Naive thymus-derived CD4-positive, alpha-beta T cell (primary cell): ENCODE data around the gene MGRN1. TPM values are rescaled to one million over a fixed set of nuclear protein-coding genes. Genes with fewer than 3 reads are reported as not detected.

ENCODE experiments used
- ATAC-seq: fragments of 150-1000 bp; cut with Tn5 transposase; 2 replicates; pipeline ENCODE4 v1.10.0; 2021; ENCODE audit warnings: mild to moderate bottlenecking, moderate library complexity
- CTCF ChIA-PET: fragments of 350-600 bp; sonication (Branson Sonifier 250); formaldehyde crosslinking; loops from one replicate; lab custom pipeline; 2021; ENCODE audit warnings: antibody characterized with exemption; lab: Charles Lee
- POLR2A ChIA-PET: fragments of 350-600 bp; sonication (Branson Sonifier 250); formaldehyde crosslinking; loops from one replicate; lab custom pipeline; 2021; ENCODE audit warnings: antibody characterized with exemption, inconsistent platforms; lab: Charles Lee
- DNase-seq, 9 donors: peaks; one replicate each; pipeline versions ENCODE4 v3.0.0 to v3.0.0-alpha.2; 2020 to 2022; ENCODE audit warnings: mixed read lengths in 1 of 9
- H3K27ac ChIP-seq: one replicate; pipeline ENCODE4 v1.7.0; 2013; ENCODE audit warnings: mild to moderate bottlenecking, low read depth, low read length, moderate library complexity
- H3K27me3 ChIP-seq, 2 donors: one replicate each; pipeline ENCODE4 v1.7.0; 2013; ENCODE audit warnings: low read length in 2 of 2, mild to moderate bottlenecking in 2 of 2, moderate library complexity in 2 of 2; ENCODE audit not compliant: control insufficient read depth in 2 of 2, insufficient read depth in 2 of 2
- H3K36me3 ChIP-seq, 3 experiments: 1 replicate in 2 of 3; 2 replicates in 1 of 3; pipeline ENCODE4 v1.7.0; 2013; ENCODE audit warnings: low read length in 3 of 3, mild to moderate bottlenecking in 3 of 3, moderate library complexity in 1 of 3; ENCODE audit not compliant: insufficient read depth in 3 of 3, control insufficient read depth in 2 of 3
- H3K4me1 ChIP-seq, 2 donors: one replicate each; pipeline ENCODE4 v1.7.0; 2013; ENCODE audit warnings: low read length in 2 of 2, mild to moderate bottlenecking in 2 of 2, moderate library complexity in 1 of 2; ENCODE audit not compliant: control insufficient read depth in 2 of 2, insufficient read depth in 2 of 2
- H3K4me3 ChIP-seq: 2 replicates; pipeline ENCODE4 v1.7.0; 2013; ENCODE audit warnings: mild to moderate bottlenecking, low read length
- H3K9me3 ChIP-seq, 3 experiments: 1 replicate in 2 of 3; 2 replicates in 1 of 3; pipeline ENCODE4 v1.7.0; 2013; ENCODE audit warnings: low read length in 3 of 3; ENCODE audit not compliant: control insufficient read depth in 2 of 3
- H3K27ac Mint-ChIP-seq, 9 donors: one replicate each; pipeline ENCODE4 v1.8.0; 2020 to 2022; ENCODE audit warnings: mixed read lengths in 9 of 9, mild to moderate bottlenecking in 8 of 9, moderate library complexity in 5 of 9, inconsistent platforms in 2 of 9
- H3K27me3 Mint-ChIP-seq, 5 donors: one replicate each; pipeline ENCODE4 v1.8.0; 2021 to 2022; ENCODE audit warnings: mixed read lengths in 5 of 5, mild to moderate bottlenecking in 1 of 5
- H3K36me3 Mint-ChIP-seq, 5 donors: one replicate each; pipeline ENCODE4 v1.8.0; 2020 to 2022; ENCODE audit warnings: mixed read lengths in 5 of 5, mild to moderate bottlenecking in 3 of 5, inconsistent platforms in 1 of 5
- H3K4me1 Mint-ChIP-seq, 7 donors: one replicate each; pipeline ENCODE4 v1.8.0; 2020 to 2022; ENCODE audit warnings: mixed read lengths in 7 of 7, mild to moderate bottlenecking in 3 of 7, inconsistent platforms in 1 of 7
- H3K4me3 Mint-ChIP-seq, 10 donors: one replicate each; pipeline ENCODE4 v1.8.0; 2020 to 2022; ENCODE audit warnings: mild to moderate bottlenecking in 10 of 10, mixed read lengths in 10 of 10, moderate library complexity in 6 of 10, inconsistent platforms in 2 of 10
- H3K9me3 Mint-ChIP-seq, 11 donors: one replicate each; pipeline ENCODE4 v1.8.0; 2020 to 2022; ENCODE audit warnings: mixed read lengths in 11 of 11, mild to moderate bottlenecking in 4 of 11, inconsistent platforms in 1 of 11, moderate library complexity in 1 of 11
- intact Hi-C, 2 donors: fragments of 100-400 bp; cut with micrococcal nuclease; formaldehyde crosslinking; loops; one replicate each; pipeline ENCODE4 v1.15.1; 2023
- polyA plus RNA-seq, 2 donors: library from polyadenylated mRNA; unstranded; fragments of 300-500 nt; fragmentation: Illumina TruSeq; gene quantifications; one replicate each; pipeline ENCODE4 v1.2.3, GENCODE V29; 2021
- total RNA-seq, 6 experiments: library from RNA in 5 of 6; stranded (reverse) in 5 of 6; gene quantifications; 1 replicate in 5 of 6; 2 replicates in 1 of 6; pipeline ENCODE4 v1.2.3 and lab custom pipeline; 2021 to 2026

Gene MGRN1
- total and polyA plus RNA-seq, 7 experiments from 2014 or later = 4.9 to 103 (median 71.1) TPM

- no peak overlapping the region for H3K4me3 Mint-ChIP-seq
- H3K36me3 ChIP-seq = peaks cover 0 to 30% (median 0%) of the 10 kb centered on the region in 3 experiments
- ChIA-PET POLR2A (no interaction called here), CTCF (no interaction called here)
- no peaks in the 10 kb centered on the region for H3K9me3 Mint-ChIP-seq
- intact Hi-C loops = loop anchor here in 1 of 2 donors (10.0 kb wide), 1 partner anchor 485 kb away; the partner anchor contains the start of gene EEF2KMT
- ATAC-seq (no peak), DNase-seq (peak in 1 of 9 donors; percentile 6)
- H3K4me3 ChIP-seq = no peak overlapping the region
- H3K4me1 ChIP-seq = peaks cover 10 to 11% of the 10 kb centered on the region in 2 donors
- H3K27me3 ChIP-seq = no peaks in the 10 kb centered on the region
- H3K27me3 Mint-ChIP-seq = no peaks in the 10 kb centered on the region
- H3K27ac ChIP-seq = no peak overlapping the region
- no peak overlapping the region for H3K27ac Mint-ChIP-seq
- H3K4me1 Mint-ChIP-seq = peaks cover 0 to 17% (median 10%) of the 10 kb centered on the region in 7 donors
- H3K36me3 Mint-ChIP-seq = no peaks in the 10 kb centered on the region
- no peaks in the 10 kb centered on the region for H3K9me3 ChIP-seq
Measured at GRCh38 chr16:4609200-4610010, 15.2 kb upstream of the MGRN1 start.

- CTCF ChIA-PET = no interaction called here
- H3K27me3 Mint-ChIP-seq = no peaks in the 10 kb centered on the region
- POLR2A ChIA-PET = interaction anchor here (1.0 kb wide), 1 partner anchor 14 kb away, joined by 3 read pairs; the partner anchor contains the start of gene MGRN1
- H3K36me3 Mint-ChIP-seq = peaks cover 0 to 1% (median 0%) of the 10 kb centered on the region in 5 donors
- H3K4me1 Mint-ChIP-seq = peaks cover 0 to 17% (median 10%) of the 10 kb centered on the region in 7 donors
- Histone ChIP-seq H3K9me3 (no peaks in the 10 kb centered on the region), H3K36me3 (peaks cover 0 to 34% (median 0%) of the 10 kb centered on the region in 3 experiments), H3K27ac (no peak overlapping the region), H3K4me1 (peaks cover 15 to 16% of the 10 kb centered on the region in 2 donors), H3K27me3 (no peaks in the 10 kb centered on the region), H3K4me3 (no peak overlapping the region)
- intact Hi-C loops = loop anchor here in 1 of 2 donors (10.0 kb wide), 1 partner anchor 484 kb away; the partner anchor contains the start of gene EEF2KMT
- H3K4me3 Mint-ChIP-seq = no peak overlapping the region
- DNase-seq (peak in 1 of 9 donors; percentile 1), ATAC-seq (no peak)
- peak overlapping the region in 1 of 9 donors; percentile 12 for H3K27ac Mint-ChIP-seq
- no peaks in the 10 kb centered on the region for H3K9me3 Mint-ChIP-seq
Measured at GRCh38 chr16:4610011-4611005, 14.3 kb upstream of the MGRN1 start.

- H3K27ac Mint-ChIP-seq = peak overlapping the region in 1 of 9 donors; percentile 19
- DNase-seq (peak in 1 of 9 donors; percentile 4), ATAC-seq (no peak)
- H3K4me1 Mint-ChIP-seq = peaks cover 10 to 29% (median 15%) of the 10 kb centered on the region in 7 donors
- Histone ChIP-seq H3K4me3 (no peak overlapping the region), H3K27me3 (no peaks in the 10 kb centered on the region), H3K36me3 (peaks cover 0 to 34% (median 0%) of the 10 kb centered on the region in 3 experiments), H3K9me3 (no peaks in the 10 kb centered on the region), H3K27ac (no peak overlapping the region), H3K4me1 (peaks cover 22 to 23% of the 10 kb centered on the region in 2 donors)
- peak overlapping the region in 1 of 10 donors; percentile 16 for H3K4me3 Mint-ChIP-seq
- no peaks in the 10 kb centered on the region for H3K9me3 Mint-ChIP-seq
- ChIA-PET CTCF (no interaction called here), POLR2A (interaction anchor here (0.7 to 1.0 kb wide), 2 partner anchors 13 to 459 kb away, joined by 3 to 4 read pairs; partner anchors contain the start of gene MGRN1)
- no peaks in the 10 kb centered on the region for H3K27me3 Mint-ChIP-seq
- peaks cover 0 to 2% (median 0%) of the 10 kb centered on the region in 5 donors for H3K36me3 Mint-ChIP-seq
- intact Hi-C loops = loop anchor here in 1 of 2 donors (10.0 kb wide), 1 partner anchor 483 kb away; the partner anchor contains the start of gene EEF2KMT
Measured at GRCh38 chr16:4611337-4612021, 13.1 kb upstream of the MGRN1 start.

GRCh38 chr16:4612474-4612931, 12.1 kb upstream of the MGRN1 start:
- intact Hi-C loops = loop anchor here in 1 of 2 donors (10.0 kb wide), 1 partner anchor 482 kb away; the partner anchor contains the start of gene EEF2KMT
- peak overlapping the region in 3 of 9 donors; percentile 36 to 67 (median 48) for H3K27ac Mint-ChIP-seq
- peaks cover 0 to 3% (median 0%) of the 10 kb centered on the region in 5 donors for H3K36me3 Mint-ChIP-seq
- H3K9me3 ChIP-seq = no peaks in the 10 kb centered on the region
- H3K27me3 Mint-ChIP-seq = no peaks in the 10 kb centered on the region
- POLR2A ChIA-PET = interaction anchor here (0.7 to 0.9 kb wide), 2 partner anchors 12 to 458 kb away, joined by 3 to 4 read pairs; partner anchors contain the start of gene MGRN1
- CTCF ChIA-PET = no interaction called here
- peaks cover 28% of the 10 kb centered on the region in 2 donors for H3K4me1 ChIP-seq
- H3K4me3 ChIP-seq = no peak overlapping the region
- H3K36me3 ChIP-seq = peaks cover 0 to 34% (median 0%) of the 10 kb centered on the region in 3 experiments
- H3K4me3 Mint-ChIP-seq = peak overlapping the region in 3 of 10 donors; percentile 65 to 83 (median 80)
- no peak overlapping the region for H3K27ac ChIP-seq
- ATAC-seq (no peak), DNase-seq (no peak)
- no peaks in the 10 kb centered on the region for H3K9me3 Mint-ChIP-seq
- H3K27me3 ChIP-seq = no peaks in the 10 kb centered on the region
- H3K4me1 Mint-ChIP-seq = peaks cover 10 to 32% (median 21%) of the 10 kb centered on the region in 7 donors

- Histone ChIP-seq H3K27me3 (no peaks in the 10 kb centered on the region), H3K36me3 (peaks cover 0 to 29% (median 0%) of the 10 kb centered on the region in 3 experiments), H3K4me1 (peaks cover 28 to 32% of the 10 kb centered on the region in 2 donors), H3K4me3 (peak overlapping the region; percentile 81), H3K27ac (peak overlapping the region; percentile 98), H3K9me3 (no peaks in the 10 kb centered on the region)
- CTCF ChIA-PET = no interaction called here
- Mint-ChIP-seq H3K9me3 (no peaks in the 10 kb centered on the region), H3K4me3 (peak overlapping the region; percentile 62 to 89 (median 79)), H3K36me3 (peaks cover 0 to 3% (median 0%) of the 10 kb centered on the region in 5 donors), H3K4me1 (peaks cover 10 to 38% (median 21%) of the 10 kb centered on the region in 7 donors), H3K27ac (peak overlapping the region in 7 of 9 donors; percentile 33 to 73 (median 48)), H3K27me3 (no peaks in the 10 kb centered on the region)
- intact Hi-C loops = loop anchor here in 1 of 2 donors (10.0 kb wide), 1 partner anchor 482 kb away; the partner anchor contains the start of gene EEF2KMT
- DNase-seq = peak in 1 of 9 donors; percentile 1
- ATAC-seq = no peak
- POLR2A ChIA-PET = interaction anchor here (0.9 kb wide), 1 partner anchor 11 kb away, joined by 3 read pairs; the partner anchor contains the start of gene MGRN1
Measured at GRCh38 chr16:4612977-4613635, 11.5 kb upstream of the MGRN1 start.
